ENCODE measurements around the gene UXT.

GRCh38 chrX:47706575-47706974, 47.6 kb upstream of the UXT start:
- TF ChIP-seq, protein P1, sequence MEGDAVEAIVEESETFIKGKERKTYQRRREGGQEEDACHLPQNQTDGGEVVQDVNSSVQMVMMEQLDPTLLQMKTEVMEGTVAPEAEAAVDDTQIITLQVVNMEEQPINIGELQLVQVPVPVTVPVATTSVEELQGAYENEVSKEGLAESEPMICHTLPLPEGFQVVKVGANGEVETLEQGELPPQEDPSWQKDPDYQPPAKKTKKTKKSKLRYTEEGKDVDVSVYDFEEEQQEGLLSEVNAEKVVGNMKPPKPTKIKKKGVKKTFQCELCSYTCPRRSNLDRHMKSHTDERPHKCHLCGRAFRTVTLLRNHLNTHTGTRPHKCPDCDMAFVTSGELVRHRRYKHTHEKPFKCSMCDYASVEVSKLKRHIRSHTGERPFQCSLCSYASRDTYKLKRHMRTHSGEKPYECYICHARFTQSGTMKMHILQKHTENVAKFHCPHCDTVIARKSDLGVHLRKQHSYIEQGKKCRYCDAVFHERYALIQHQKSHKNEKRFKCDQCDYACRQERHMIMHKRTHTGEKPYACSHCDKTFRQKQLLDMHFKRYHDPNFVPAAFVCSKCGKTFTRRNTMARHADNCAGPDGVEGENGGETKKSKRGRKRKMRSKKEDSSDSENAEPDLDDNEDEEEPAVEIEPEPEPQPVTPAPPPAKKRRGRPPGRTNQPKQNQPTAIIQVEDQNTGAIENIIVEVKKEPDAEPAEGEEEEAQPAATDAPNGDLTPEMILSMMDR (IDR thresholded peaks at IDR 0.05) = no peak
- no peak for TF ChIP-seq POLR2A (IDR thresholded peaks at IDR 0.05)
